Cardiac atrium fibroblast (primary cell): ENCODE results near the gene RPS6KA2. TPM values are rescaled to one million over a fixed set of nuclear protein-coding genes. Genes with fewer than 3 reads are reported as not detected.

Experiments used
- total RNA-seq: library from RNA; depleted of rRNA; stranded (reverse); fragments of >200 nt; gene quantifications from 2 replicates; pipeline ENCODE4 v1.2.3, GENCODE V29; 2015

RPS6KA2 gene
- 218 and 245 TPM in 2 replicates for total RNA-seq

DNA sequence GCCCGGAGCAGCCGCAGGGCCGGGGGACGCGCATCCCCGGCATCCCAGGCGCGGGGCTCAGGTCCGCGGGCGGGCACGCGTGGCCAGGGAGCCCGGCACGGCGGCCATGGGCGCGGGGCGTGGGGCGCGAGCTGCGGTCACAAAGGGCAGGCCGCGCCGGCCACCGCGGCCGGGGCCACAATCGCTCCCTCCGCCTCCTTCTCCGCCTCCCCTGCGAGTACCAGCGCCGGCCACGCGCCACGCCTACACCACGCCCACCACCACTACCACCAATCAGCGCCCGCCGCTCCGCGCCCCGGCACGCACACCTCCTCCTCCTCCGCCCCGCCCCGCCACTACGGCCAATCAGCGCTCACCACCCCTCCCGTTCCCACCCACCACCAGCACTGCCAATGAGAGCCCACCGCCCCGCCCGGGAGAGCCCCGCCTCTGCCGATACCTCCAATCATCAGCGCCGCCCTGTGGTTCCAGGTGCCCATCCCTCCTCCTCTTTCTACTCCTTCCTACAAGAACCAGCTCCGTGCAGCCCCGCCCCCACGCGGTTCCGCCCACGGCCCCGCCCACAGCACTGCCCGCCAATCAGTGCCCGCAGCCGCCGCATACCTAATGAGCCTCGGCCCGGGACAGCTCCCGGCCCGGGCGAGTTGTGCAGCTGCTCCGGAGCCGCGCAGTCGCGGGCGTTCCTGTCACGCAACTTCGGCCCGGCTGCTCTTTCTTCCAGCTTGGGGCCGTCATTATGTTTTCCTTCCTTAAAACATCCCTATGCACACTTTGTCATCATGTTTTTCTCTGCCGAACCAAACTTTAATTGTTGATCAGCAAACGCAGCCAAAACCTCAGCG lies at the start of gene RPS6KA2:
RPS6KA2 (minus strand) TSS at position 219 of the 842 bp plus-strand sequence. CDS start 232 bp downstream, outside the sequence.

DNA sequence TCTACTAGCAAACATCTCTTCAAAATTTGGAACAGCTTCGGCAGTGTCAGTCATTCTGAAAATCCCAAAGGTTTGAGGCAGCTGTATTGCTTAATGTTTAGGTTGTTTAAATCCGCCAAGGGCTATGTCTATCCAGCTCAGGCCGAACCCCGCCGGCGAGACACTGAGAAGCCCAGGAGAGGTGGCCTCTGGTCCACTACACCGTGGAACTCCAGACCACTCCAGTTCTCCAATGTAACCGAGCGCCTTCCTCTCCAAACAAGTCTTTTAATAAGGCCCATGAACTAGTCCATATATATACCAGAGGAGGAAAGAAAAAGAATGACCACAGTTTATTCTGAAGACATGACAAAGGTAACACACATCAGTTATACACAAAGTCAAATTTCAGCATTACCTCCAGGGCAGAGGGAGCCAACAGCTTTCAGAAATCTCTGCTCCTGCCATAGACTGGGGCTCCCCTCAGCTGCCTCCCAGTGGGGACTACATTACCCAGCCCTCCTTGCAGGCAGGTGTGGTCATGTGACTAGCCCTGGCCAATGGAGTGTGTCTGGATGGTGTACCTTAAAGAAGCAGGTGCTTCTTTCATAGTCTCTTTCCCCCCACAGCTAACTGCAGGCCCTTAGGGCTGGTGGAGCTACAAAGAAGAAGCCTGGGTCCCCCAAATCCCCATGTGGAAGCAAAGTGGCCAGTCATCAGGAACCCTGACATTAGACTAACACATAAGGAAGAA lies 40.5 kb downstream of the RPS6KA2 start, which contains the start of gene RAMACL:
RAMACL (minus strand) TSS at position 255 of the 733 bp plus-strand sequence; CDS start at position 54, 201 bp downstream.

GRCh38 chr6:166382933-166383801 lies 243.9 kb downstream of the RPS6KA2 start, which contains the start of gene MPC1:
MPC1 (minus strand) TSS chr6:166382940; CDS start chr6:166382876, 64 bp downstream.

Other genes starting within 250 kb of the RPS6KA2 start
- gene MPC1, start 244.3 kb downstream of the RPS6KA2 start, total RNA-seq, result 28.5 and 33.5 TPM in 2 replicates
- gene RAMACL, start 40.6 kb downstream of the RPS6KA2 start, total RNA-seq, result 0.72 and 0.97 TPM in 2 replicates